HepG2 (cell line): ENCODE data around the gene OR1L8. TPM values are rescaled to one million over a fixed set of nuclear protein-coding genes. Genes with fewer than 3 reads are reported as not detected.
"Not testable (repeated sequence)": the region's sequence is repeated elsewhere in the genome, so short reads cannot be mapped to it uniquely, and the experiment has no call there.

Experiments
- ATAC-seq: fragments of 200-7000 bp; cut with Tn5 transposase; 3 replicates; pipeline ENCODE4 v1.9.1; 2020; ENCODE audit warnings: mild to moderate bottlenecking, moderate library complexity
- BruUV-seq: library from RNA; stranded (reverse); fragments of 400-500 nt; replicated peaks from 2 replicates; lab custom pipeline; 2021; lab: Mats Ljungman, UMichigan
- CTCF ChIA-PET: fragments of 300-600 bp; formaldehyde crosslinking; extraction: SDS; loops from one replicate; lab custom pipeline; 2021; ENCODE audit warnings: low total read pairs, inconsistent platforms, low intra/inter-chr PET ratio; lab: Yijun Ruan, JAX
- POLR2A ChIA-PET: fragments of 350-600 bp; sonication (Branson Sonifier 250); formaldehyde crosslinking; loops from one replicate; lab custom pipeline; 2020; ENCODE audit warnings: antibody characterized with exemption, inconsistent platforms; lab: Yijun Ruan, JAX
- DNase-seq: peaks from one replicate; pipeline ENCODE4 v3.0.0-alpha.2; 2015; ENCODE audit warnings: low spot score
- FAIRE-seq: peaks from 3 replicates; lab custom pipeline; 2011; peaks lifted over from hg19 to GRCh38; lab: Jason Lieb, UNC
- H2AFZ ChIP-seq: one replicate; pipeline ENCODE4 v1.6.1; 2011; ENCODE audit warnings: low read length, inconsistent platforms
- H3K27ac ChIP-seq: fragments of 300-600 bp; 3 replicates; pipeline ENCODE4 v1.8.0; 2011; ENCODE audit warnings: mixed run types, mild to moderate bottlenecking, mixed read lengths, low read length, inconsistent platforms; ENCODE audit not compliant: insufficient read depth; ENCODE audit errors: extremely low read length
- H3K27me3 ChIP-seq, 2 experiments: fragments of 200-600 bp in 1 of 2; 2 replicates in 1 of 2; 3 replicates in 1 of 2; pipeline versions ENCODE4 v1.6.0 to v1.8.0; 2011; ENCODE audit warnings: low read length in 2 of 2, mild to moderate bottlenecking in 2 of 2, moderate library complexity in 2 of 2, inconsistent platforms in 1 of 2; ENCODE audit not compliant: insufficient read depth in 2 of 2, control insufficient read depth in 1 of 2
- H3K36me3 ChIP-seq, 2 experiments: fragments of 200-600 bp in 1 of 2; replicated peaks in 1 of 2; 2 replicates in 1 of 2; 3 replicates in 1 of 2; pipeline versions ENCODE4 v1.5.1 to v1.8.0; 2011; ENCODE audit warnings: low read length in 2 of 2, inconsistent platforms in 1 of 2; ENCODE audit not compliant: insufficient read depth in 2 of 2, control insufficient read depth in 1 of 2
- H3K4me1 ChIP-seq: 2 replicates; pipeline ENCODE4 v1.5.1; 2012; ENCODE audit warnings: low read length, inconsistent platforms; ENCODE audit not compliant: insufficient read depth
- H3K4me2 ChIP-seq: 2 replicates; pipeline ENCODE4 v1.6.0; 2011; ENCODE audit warnings: low read depth, low read length, inconsistent platforms
- H3K4me3 ChIP-seq, 3 experiments: fragments of 200-600 bp in 1 of 3; sonication (generic), shearing (Covaris generic) in 1 of 3; replicated peaks in 1 of 3; 2 replicates each; pipeline ENCODE4 v1.5.1; 2011 to 2016; ENCODE audit warnings: low read length in 3 of 3, inconsistent platforms in 2 of 3, low read depth in 2 of 3, mild to moderate bottlenecking in 2 of 3, control low read depth in 1 of 3, mixed read lengths in 1 of 3; ENCODE audit not compliant: insufficient read depth in 1 of 3
- H3K79me2 ChIP-seq: one replicate; pipeline ENCODE4 v1.6.1; 2011; ENCODE audit warnings: low read length, inconsistent platforms; ENCODE audit not compliant: insufficient read depth
- H3K9ac ChIP-seq: 2 replicates; pipeline ENCODE4 v1.6.0; 2011; ENCODE audit warnings: mild to moderate bottlenecking, low read depth, low read length, inconsistent platforms; ENCODE audit not compliant: insufficient read depth
- H3K9me3 ChIP-seq: 2 replicates; pipeline ENCODE4 v1.5.1; 2012; ENCODE audit warnings: mild to moderate bottlenecking, low read length
- H4K20me1 ChIP-seq: 2 replicates; pipeline ENCODE4 v1.6.0; 2011; ENCODE audit warnings: inconsistent platforms, mild to moderate bottlenecking, low read length, moderate library complexity; ENCODE audit not compliant: insufficient read depth
- CEBPB ChIP-seq: IDR thresholded peaks from 2 replicates; pipeline ENCODE4 v1.6.1; 2011; ENCODE audit warnings: low read depth, low read length, improper control_type of control experiment, borderline replicate concordance
- NCOA1 ChIP-seq: sonication (generic); formaldehyde crosslinking; IDR thresholded peaks from 2 replicates; pipeline ENCODE4 v1.9.0; 2021; ENCODE audit warnings: missing genetic modification reagents
- TBX2 ChIP-seq: sonication (generic); formaldehyde crosslinking; IDR thresholded peaks from 2 replicates; pipeline ENCODE4 v1.5.0; 2020; ENCODE audit warnings: missing genetic modification reagents, mild to moderate bottlenecking, borderline replicate concordance
- WGBS: methylation state at CpG from one replicate; pipeline ENCODE4 v1.1.6; 2017; ENCODE audit warnings: low lambda C conversion rate; 5-methylcytosine and 5-hydroxymethylcytosine counted together
- in situ Hi-C: cut with HindIII; loops from 2 replicates; pipeline ENCODE4 v1.10.0; 2017; ENCODE audit warnings: low pct_unique_long_range_greater_than_20kb; ENCODE audit not compliant: extremely low pct_ligation_motif_present
- intact Hi-C: fragments of 100-400 bp; cut with micrococcal nuclease; formaldehyde crosslinking; loops from one replicate; pipeline ENCODE4 v1.10.0; 2022; ENCODE audit not compliant: unreplicated experiment
- polyA plus RNA-seq, 8 experiments: library from polyadenylated mRNA; depleted of rRNA in 3 of 8; stranded (reverse) in 7 of 8; unstranded in 1 of 8; fragments of >200 nt; fragmentation: Illumina TruSeq in 4 of 8; extraction: Trizol in 4 of 8; gene quantifications; 2 replicates each; pipeline versions ENCODE4 v1.2.1 to v1.2.3, GENCODE V29; 2011 to 2016; ENCODE audit warnings: low read depth in 4 of 8, missing spikeins in 1 of 8, mixed read lengths in 1 of 8; ENCODE audit not compliant: insufficient read depth in 1 of 8
- total RNA-seq, 5 experiments: library from RNA; depleted of rRNA; stranded (reverse); fragments of >200 nt; fragmentation: Illumina TruSeq; extraction: Trizol; gene quantifications; 2 replicates each; pipeline ENCODE4 v1.2.3, GENCODE V29; 2016; ENCODE audit warnings: low read depth in 1 of 5

OR1L8 gene
- total and polyA plus RNA-seq, 2 of the 13 experiments (the other 11 are each of a cell fraction or from before 2014, with no cell fraction given) = not detected

GRCh38 chr9:122546196-122546595 lies 37.0 kb downstream of the OR1L8 start:
- H3K4me3 ChIP-seq = no peak overlapping the region
- in situ Hi-C loops = no loop called here
- ATAC-seq (no peak), DNase-seq (no peak), FAIRE-seq (no peak)
- no peaks in the 10 kb centered on the region for H3K36me3 ChIP-seq
- WGBS = 9% methylated on average over 8 of the region's 8 CpGs
- H3K4me1 ChIP-seq = no peaks in the 10 kb centered on the region
- H3K9me3 ChIP-seq = no peaks in the 10 kb centered on the region
- ChIA-PET CTCF (no interaction called here), POLR2A (no interaction called here)
- H3K27me3 ChIP-seq = no peaks in the 10 kb centered on the region
- H3K27ac ChIP-seq = no peak overlapping the region
- TF ChIP-seq TBX2 (CRISPR knock-in tag) = no peak
- no peaks in the 10 kb centered on the region for H4K20me1 ChIP-seq
- intact Hi-C loops = no loop called here
- BruUV-seq = no TSS peak
- H3K9ac ChIP-seq = no peak overlapping the region
- no peak overlapping the region for H3K4me2 ChIP-seq
- no peaks in the 10 kb centered on the region for H3K79me2 ChIP-seq
- H2AFZ ChIP-seq = no peak overlapping the region

- WGBS = 24% methylated on average over 2 of the region's 2 CpGs
- TF ChIP-seq NCOA1 (CRISPR knock-in tag) = no peak
- peak; percentile 51 for TF ChIP-seq CEBPB
- in situ Hi-C loops (no loop called here), intact Hi-C loops (no loop called here)
- ChIA-PET CTCF (no interaction called here), POLR2A (no interaction called here)
- DNase-seq (no peak), FAIRE-seq (no peak), ATAC-seq (no peak)
- BruUV-seq = no TSS peak
- no peaks in the 10 kb centered on the region for H3K4me1 ChIP-seq
- no peak overlapping the region for H3K4me2 ChIP-seq
- no peaks in the 10 kb centered on the region for H3K79me2 ChIP-seq
- no peak overlapping the region for H3K27ac ChIP-seq
- H3K4me3 ChIP-seq = no peak overlapping the region
- peaks cover 8% of the 10 kb centered on the region; the same call in 1 of the 2 replicates for H3K9me3 ChIP-seq
- H3K36me3 ChIP-seq = no peaks in the 10 kb centered on the region
- H2AFZ ChIP-seq = no peak overlapping the region
- H4K20me1 ChIP-seq = no peaks in the 10 kb centered on the region
- no peak overlapping the region for H3K9ac ChIP-seq
- no peaks in the 10 kb centered on the region for H3K27me3 ChIP-seq
Observed at GRCh38 chr9:122538757-122539156, 44.4 kb downstream of the OR1L8 start.

DNA sequence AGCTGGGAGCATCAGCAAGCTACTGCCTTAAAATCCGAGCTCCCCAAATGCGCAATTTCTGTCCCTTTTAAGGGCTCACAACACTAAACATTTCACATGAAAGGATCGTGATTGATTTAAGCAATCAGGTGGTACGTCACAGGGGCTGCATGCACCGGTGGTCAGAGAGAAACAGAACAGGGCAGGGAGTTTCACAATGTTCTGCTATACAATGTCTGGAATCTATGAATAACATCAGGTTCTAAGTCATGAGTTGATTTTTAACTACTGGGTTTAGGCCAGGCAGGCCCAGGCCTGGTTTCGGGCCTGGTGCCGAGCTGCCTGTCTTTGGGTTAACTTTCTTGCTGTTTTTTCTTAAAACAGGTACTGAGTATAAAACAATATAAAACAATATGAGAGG lies 46.1 kb downstream of the OR1L8 start:
- BruUV-seq, in situ Hi-C loops, H3K36me3 ChIP-seq, CTCF ChIA-PET, ATAC-seq, H3K79me2 ChIP-seq, H3K4me2 ChIP-seq, H3K9me3 ChIP-seq, H3K4me1 ChIP-seq, H3K27me3 ChIP-seq, H3K4me3 ChIP-seq, H2AFZ ChIP-seq, H4K20me1 ChIP-seq, DNase-seq, H3K27ac ChIP-seq, FAIRE-seq, H3K9ac ChIP-seq, intact Hi-C loops, POLR2A ChIA-PET: not testable (repeated sequence)
- 3% methylated on average over 7 of the region's 7 CpGs for WGBS
